K562 (cell line): ENCODE results near the gene GARNL3.

Experiments used
- POLR2AphosphoS5 ChIP-seq: IDR thresholded peaks from 2 replicates; pipeline ENCODE4 v1.6.1; 2011; ENCODE audit warnings: mild to moderate bottlenecking, low read depth, low read length, moderate library complexity; ENCODE audit not compliant: control insufficient read depth, insufficient read depth
- XRCC4 ChIP-seq: IDR thresholded peaks from one replicate; pipeline ENCODE4 v1.6.1; 2011; ENCODE audit not compliant: insufficient read depth, insufficient read length; ENCODE audit errors: extremely low read depth
- ZNF639 ChIP-seq, 2 experiments: fragments of 200-800 bp in 1 of 2; sonication (Bioruptor generic) in 1 of 2; sonication (generic) in 1 of 2; formaldehyde crosslinking in 1 of 2; IDR thresholded peaks in 1 of 2; conservative IDR thresholded peaks in 1 of 2; 2 replicates each; pipeline versions ENCODE4 v1.5.0 to v1.6.1; 2016 to 2020; ENCODE audit warnings: missing compliant biosample characterization in 1 of 2, missing genetic modification characterization in 1 of 2, missing genetic modification reagents in 1 of 2

GRCh38 chr9:127360250-127360649 lies 95.7 kb downstream of the GARNL3 start:
- TF ChIP-seq ZNF639 (CRISPR knock-in tag; conservative IDR thresholded peaks at IDR 0.05 in 1 of 2, IDR thresholded peaks at IDR 0.05 in 1 of 2) (no peak), POLR2AphosphoS5 (no peak), XRCC4 (no peak)
